IMR-90 (cell line): ENCODE results near the gene HECW1.

Source experiments
- BHLHE40 ChIP-seq: fragments of 150-350 bp; IDR thresholded peaks from 2 replicates; pipeline ENCODE4 v1.6.1; 2016; ENCODE audit warnings: mild to moderate bottlenecking, low read depth, low read length
- FOS ChIP-seq: fragments of 150-350 bp; IDR thresholded peaks from 2 replicates; pipeline ENCODE4 v1.6.1; 2016; ENCODE audit warnings: low read depth, low read length
- MAZ ChIP-seq: IDR thresholded peaks from 2 replicates; pipeline ENCODE4 v1.6.1; 2012; ENCODE audit warnings: low read depth, mild to moderate bottlenecking, low read length, improper control_type of control experiment, moderate library complexity, borderline replicate concordance
- MXI1 ChIP-seq: IDR thresholded peaks from 2 replicates; pipeline ENCODE4 v1.6.1; 2012; ENCODE audit warnings: low read depth, mild to moderate bottlenecking, low read length, moderate library complexity, borderline replicate concordance
- POLR2A ChIP-seq: IDR thresholded peaks from 2 replicates; pipeline ENCODE4 v1.6.1; 2012; ENCODE audit warnings: mild to moderate bottlenecking, low read depth, low read length
- RFX5 ChIP-seq: IDR thresholded peaks from 2 replicates; pipeline ENCODE4 v1.8.0; 2012; ENCODE audit warnings: low read depth, mild to moderate bottlenecking, low read length, moderate library complexity
- TF ChIP-seq, protein P1 (sequence below): conservative IDR thresholded peaks from 2 replicates; pipeline ENCODE4 v1.5.1; 2012; ENCODE audit warnings: mild to moderate bottlenecking, low read depth, low read length, improper control_type of control experiment
- TF ChIP-seq, protein P2 (sequence below): fragments of 150-350 bp; IDR thresholded peaks from 2 replicates; pipeline ENCODE4 v1.6.1; 2017; ENCODE audit warnings: mild to moderate bottlenecking, antibody characterized with exemption, low read length, low read depth

DNA sequence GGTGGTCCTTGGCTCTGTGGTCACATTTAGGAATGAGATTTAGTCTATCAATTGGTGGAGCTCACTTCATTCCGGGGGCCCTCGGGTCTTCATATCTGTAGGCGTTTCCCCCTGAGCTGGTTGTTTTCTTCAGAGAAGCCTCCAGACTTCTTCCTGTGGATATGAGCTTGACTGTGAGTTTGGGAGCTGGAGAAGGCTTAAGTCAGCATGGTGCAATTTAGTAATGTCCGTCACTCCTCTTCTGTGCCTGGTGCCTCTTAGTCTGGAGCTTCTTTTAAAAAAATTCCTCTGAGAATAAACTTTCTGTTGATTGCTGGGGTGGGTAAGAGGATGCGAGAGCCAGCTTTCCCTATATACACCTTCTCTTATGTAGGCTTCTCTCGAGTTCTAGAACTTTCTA, 40.2 kb downstream of the HECW1 start:
- TF ChIP-seq POLR2A (no peak), FOS (no peak), RFX5 (no peak), MAZ (no peak), BHLHE40 (no peak), MXI1 (no peak)
- TF ChIP-seq, protein P1, sequence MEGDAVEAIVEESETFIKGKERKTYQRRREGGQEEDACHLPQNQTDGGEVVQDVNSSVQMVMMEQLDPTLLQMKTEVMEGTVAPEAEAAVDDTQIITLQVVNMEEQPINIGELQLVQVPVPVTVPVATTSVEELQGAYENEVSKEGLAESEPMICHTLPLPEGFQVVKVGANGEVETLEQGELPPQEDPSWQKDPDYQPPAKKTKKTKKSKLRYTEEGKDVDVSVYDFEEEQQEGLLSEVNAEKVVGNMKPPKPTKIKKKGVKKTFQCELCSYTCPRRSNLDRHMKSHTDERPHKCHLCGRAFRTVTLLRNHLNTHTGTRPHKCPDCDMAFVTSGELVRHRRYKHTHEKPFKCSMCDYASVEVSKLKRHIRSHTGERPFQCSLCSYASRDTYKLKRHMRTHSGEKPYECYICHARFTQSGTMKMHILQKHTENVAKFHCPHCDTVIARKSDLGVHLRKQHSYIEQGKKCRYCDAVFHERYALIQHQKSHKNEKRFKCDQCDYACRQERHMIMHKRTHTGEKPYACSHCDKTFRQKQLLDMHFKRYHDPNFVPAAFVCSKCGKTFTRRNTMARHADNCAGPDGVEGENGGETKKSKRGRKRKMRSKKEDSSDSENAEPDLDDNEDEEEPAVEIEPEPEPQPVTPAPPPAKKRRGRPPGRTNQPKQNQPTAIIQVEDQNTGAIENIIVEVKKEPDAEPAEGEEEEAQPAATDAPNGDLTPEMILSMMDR: no peak
- TF ChIP-seq, protein P2, sequence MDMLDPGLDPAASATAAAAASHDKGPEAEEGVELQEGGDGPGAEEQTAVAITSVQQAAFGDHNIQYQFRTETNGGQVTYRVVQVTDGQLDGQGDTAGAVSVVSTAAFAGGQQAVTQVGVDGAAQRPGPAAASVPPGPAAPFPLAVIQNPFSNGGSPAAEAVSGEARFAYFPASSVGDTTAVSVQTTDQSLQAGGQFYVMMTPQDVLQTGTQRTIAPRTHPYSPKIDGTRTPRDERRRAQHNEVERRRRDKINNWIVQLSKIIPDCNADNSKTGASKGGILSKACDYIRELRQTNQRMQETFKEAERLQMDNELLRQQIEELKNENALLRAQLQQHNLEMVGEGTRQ: no peak
